PC-9 (cell line): ENCODE measurements around the gene TNP2.

Experiments used
- CTCF ChIP-seq: fragments of 200-600 bp; sonication (generic); conservative IDR thresholded peaks from 2 replicates; pipeline ENCODE4 v1.6.1; 2017; ENCODE audit warnings: mixed run types, antibody characterized with exemption, mild to moderate bottlenecking, moderate library complexity
- EZH2 ChIP-seq: fragments of 200-600 bp; sonication (generic); IDR thresholded peaks from 2 replicates; pipeline ENCODE4 v1.8.0; 2017; ENCODE audit warnings: antibody characterized with exemption, low read depth

- TF ChIP-seq CTCF (no peak), EZH2 (no peak)
These were observed 20.1 kb upstream of the TNP2 start for GRCh38 chr16:11289202-11289601.
